Neural progenitor cell (in vitro differentiated cells): ENCODE results near the gene TPP1.

Source experiments
- EZH2 ChIP-seq: fragments of 200-600 bp; sonication (generic); IDR thresholded peaks from 2 replicates; pipeline ENCODE4 v1.6.1; 2017; ENCODE audit warnings: antibody characterized with exemption, mild to moderate bottlenecking, moderate library complexity
- EZH2phosphoT487 ChIP-seq: fragments of 200-600 bp; sonication (generic); IDR thresholded peaks from 2 replicates; pipeline ENCODE4 v1.6.1; 2017; ENCODE audit warnings: antibody characterized with exemption
- TF ChIP-seq, protein P1 (sequence below): fragments of 200-600 bp; sonication (generic); IDR thresholded peaks from 2 replicates; pipeline ENCODE4 v1.5.1; 2017; ENCODE audit warnings: antibody characterized with exemption, mild to moderate bottlenecking

DNA sequence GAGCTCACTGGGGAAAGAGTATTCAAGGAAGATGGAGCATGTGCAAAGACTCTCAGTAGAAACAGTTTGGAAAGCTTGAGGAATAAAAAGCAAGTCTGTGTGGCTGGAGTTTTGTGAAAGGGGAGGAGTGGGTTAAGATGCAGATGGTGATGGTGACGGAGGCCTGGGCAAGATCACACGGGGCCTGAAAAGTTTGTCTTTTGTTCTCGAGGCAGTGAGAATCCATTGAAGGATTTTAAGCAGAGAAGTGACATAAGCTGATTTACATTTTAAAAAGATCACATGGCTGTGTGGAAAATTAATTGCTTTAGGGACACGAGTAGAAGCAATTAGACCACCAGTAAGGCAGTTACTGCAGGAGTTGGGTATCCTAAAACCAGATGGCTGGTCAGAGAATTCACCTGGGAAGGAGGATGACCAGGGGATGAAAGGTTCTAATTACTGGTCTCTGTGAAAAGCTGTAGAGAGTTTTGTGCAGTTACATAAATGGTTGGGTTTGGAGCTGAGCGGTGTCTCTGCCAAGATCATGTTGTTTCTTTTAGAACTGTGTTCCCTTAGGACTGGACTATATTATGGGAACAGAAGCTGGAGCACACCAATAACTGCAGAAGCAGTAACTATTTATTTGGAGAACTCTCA, 22.9 kb downstream of the TPP1 start:
- TF ChIP-seq, protein P1, sequence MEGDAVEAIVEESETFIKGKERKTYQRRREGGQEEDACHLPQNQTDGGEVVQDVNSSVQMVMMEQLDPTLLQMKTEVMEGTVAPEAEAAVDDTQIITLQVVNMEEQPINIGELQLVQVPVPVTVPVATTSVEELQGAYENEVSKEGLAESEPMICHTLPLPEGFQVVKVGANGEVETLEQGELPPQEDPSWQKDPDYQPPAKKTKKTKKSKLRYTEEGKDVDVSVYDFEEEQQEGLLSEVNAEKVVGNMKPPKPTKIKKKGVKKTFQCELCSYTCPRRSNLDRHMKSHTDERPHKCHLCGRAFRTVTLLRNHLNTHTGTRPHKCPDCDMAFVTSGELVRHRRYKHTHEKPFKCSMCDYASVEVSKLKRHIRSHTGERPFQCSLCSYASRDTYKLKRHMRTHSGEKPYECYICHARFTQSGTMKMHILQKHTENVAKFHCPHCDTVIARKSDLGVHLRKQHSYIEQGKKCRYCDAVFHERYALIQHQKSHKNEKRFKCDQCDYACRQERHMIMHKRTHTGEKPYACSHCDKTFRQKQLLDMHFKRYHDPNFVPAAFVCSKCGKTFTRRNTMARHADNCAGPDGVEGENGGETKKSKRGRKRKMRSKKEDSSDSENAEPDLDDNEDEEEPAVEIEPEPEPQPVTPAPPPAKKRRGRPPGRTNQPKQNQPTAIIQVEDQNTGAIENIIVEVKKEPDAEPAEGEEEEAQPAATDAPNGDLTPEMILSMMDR: no peak
- TF ChIP-seq EZH2phosphoT487: no peak
- no peak for TF ChIP-seq EZH2
